OCI-LY1 (cell line): ENCODE results near the gene KIF25.

ENCODE experiments used
- EZH2 ChIP-seq: fragments of 200-600 bp; sonication (generic), shearing (Covaris generic); IDR thresholded peaks from 2 replicates; pipeline ENCODE4 v1.8.0; 2017; ENCODE audit warnings: borderline replicate concordance, mixed run types, mild to moderate bottlenecking, antibody characterized with exemption, low read length, moderate library complexity, mixed read lengths
- TF ChIP-seq, protein P1 (sequence below): fragments of 200-600 bp; sonication (generic), shearing (Covaris generic); IDR thresholded peaks from 2 replicates; pipeline ENCODE4 v1.5.1; 2017; ENCODE audit warnings: mild to moderate bottlenecking, antibody characterized with exemption, low read length, moderate library complexity, mixed read lengths

DNA sequence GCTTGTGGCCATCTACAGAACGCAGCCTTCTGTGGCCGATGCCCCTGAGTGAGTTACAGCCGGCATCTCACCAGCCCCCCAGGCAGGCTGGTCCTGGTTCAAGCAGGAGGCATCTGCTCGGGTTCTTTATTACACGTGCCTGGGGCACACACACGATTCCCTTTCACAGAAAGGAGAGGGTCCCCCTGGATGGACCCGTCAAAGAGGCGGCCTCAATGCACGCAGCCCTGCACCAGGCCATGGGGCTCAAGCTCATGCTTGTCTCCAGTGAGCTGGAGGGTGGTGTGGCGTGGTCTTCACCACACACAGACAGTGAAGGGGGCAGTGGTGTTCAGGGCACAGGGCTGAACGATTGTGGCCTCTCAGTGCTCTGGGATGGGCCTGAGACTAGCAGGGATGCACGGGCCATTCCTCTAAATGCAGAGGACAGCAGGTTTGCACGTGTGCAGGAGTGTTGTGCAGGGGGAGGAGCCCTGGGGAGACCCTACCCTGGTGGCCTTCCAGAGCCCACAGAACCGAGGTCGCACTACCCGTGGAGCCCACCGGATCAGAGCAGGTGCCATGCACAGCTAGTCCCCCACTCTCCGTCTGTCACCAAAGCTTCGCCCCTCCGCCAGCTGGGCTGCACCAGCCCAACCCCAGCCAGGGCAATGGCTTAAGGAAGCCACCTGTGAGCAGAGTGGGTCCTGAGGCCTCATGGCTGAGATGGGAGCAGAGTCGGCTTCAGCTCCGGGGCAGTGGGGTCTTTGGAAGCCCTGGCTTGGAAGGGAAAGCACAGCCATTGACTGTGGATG lies 58.4 kb downstream of the KIF25 start:
- TF ChIP-seq, protein P1, sequence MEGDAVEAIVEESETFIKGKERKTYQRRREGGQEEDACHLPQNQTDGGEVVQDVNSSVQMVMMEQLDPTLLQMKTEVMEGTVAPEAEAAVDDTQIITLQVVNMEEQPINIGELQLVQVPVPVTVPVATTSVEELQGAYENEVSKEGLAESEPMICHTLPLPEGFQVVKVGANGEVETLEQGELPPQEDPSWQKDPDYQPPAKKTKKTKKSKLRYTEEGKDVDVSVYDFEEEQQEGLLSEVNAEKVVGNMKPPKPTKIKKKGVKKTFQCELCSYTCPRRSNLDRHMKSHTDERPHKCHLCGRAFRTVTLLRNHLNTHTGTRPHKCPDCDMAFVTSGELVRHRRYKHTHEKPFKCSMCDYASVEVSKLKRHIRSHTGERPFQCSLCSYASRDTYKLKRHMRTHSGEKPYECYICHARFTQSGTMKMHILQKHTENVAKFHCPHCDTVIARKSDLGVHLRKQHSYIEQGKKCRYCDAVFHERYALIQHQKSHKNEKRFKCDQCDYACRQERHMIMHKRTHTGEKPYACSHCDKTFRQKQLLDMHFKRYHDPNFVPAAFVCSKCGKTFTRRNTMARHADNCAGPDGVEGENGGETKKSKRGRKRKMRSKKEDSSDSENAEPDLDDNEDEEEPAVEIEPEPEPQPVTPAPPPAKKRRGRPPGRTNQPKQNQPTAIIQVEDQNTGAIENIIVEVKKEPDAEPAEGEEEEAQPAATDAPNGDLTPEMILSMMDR: no peak
- no peak for TF ChIP-seq EZH2
